ENCODE data around the gene PARP4. TPM values are rescaled to one million over a fixed set of nuclear protein-coding genes. Genes with fewer than 3 reads are reported as not detected.
"Not testable (repeated sequence)": the region's sequence is repeated elsewhere in the genome, so short reads cannot be mapped to it uniquely, and the experiment has no call there.

PARP4 gene
- total RNA-seq, 1 experiment from 2014 or later, result 67.6 TPM

GRCh38 chr13:24452044-24452443 is 60.5 kb downstream of the PARP4 start:
- no peak for DNase-seq (ENCODE audit: low read depth)

DNA sequence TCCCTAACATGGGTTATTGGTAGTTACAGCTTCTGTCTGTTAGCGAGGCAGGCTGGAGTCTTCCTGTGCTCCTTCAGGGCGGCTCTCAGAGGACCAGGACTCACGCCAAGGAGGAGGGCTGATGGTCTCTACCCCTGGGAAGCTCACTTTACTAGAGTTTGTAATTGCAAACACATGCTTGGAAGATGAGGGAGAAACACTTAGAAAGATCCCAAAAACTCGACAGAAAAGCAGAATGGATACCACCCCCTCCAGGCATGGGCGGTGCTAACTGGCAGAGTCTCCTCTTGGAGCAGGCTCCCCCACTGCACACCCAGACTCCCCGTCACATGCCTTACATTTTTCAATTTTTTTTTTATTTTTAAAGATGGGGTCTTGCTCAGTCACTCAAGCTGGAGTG is 62.0 kb downstream of the PARP4 start:
- no peak for DNase-seq (ENCODE audit: low read depth)

GRCh38 chr13:24444851-24445250 is 67.7 kb downstream of the PARP4 start:
- DNase-seq (ENCODE audit: low read depth), result not testable (repeated sequence)

DNA sequence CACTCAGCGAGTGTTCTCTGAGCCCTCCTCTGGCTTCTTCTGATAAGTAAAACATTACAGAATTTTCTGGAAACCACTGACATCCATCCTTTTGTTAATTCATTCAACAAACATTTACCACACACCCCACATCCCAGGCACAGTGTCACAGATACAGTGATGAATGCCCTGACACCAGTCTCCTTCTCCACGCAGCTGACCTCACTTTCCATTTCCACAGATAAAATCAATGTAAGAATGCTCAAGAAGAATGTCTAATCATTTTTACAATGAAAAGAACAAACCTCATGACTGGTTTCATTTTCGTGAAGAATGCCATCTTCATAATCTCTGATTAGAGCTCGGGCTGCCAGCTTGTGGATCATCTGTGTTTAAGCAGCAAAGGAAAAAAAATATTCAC is 69.2 kb downstream of the PARP4 start:
- no peak for DNase-seq (ENCODE audit: low read depth)

- not testable (repeated sequence) for DNase-seq (ENCODE audit: low read depth)
These were observed 86.5 kb downstream of the PARP4 start for GRCh38 chr13:24426045-24426444.

DNA sequence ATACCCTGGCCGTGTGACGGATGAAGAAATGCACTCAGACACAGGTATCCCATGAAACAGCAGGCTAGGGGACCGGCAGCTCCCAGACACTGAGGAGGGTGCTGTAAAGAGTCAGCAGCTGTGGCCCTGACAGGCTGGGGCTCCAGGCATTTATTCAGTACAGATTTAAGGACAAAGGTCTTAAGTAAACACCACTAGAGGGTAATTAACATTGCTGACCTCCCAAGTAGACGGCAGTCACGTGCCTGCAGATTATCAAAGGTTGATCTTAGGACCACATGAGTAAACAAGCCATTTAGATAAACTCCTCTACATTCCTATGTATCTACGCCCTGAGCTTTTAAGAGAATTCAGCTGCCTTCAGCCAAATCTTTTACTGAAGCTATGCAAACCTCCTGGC is 92.9 kb downstream of the PARP4 start:
- peak; percentile 55 for DNase-seq (ENCODE audit: low read depth)

DNA sequence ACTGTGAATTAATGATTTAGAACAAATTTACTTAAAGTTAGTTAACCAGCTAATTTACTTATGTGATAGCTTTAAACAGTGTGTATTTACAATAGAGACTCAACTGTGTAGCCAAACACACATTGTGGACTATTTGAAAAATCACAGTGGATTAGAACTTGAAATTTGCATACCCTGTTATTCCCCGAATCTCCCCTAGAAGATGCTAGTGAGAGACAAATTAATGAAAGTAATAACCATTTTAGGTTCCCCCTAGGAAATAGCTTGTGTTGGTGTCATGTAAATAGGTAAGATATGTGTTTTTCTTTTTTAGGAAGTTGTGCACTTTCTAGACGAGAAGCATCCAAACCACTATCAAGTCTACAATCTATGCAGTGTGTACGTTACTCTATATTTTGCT is 104.7 kb downstream of the PARP4 start:
- no peak for DNase-seq (ENCODE audit: low read depth)

- no peak for DNase-seq (ENCODE audit: low read depth)
These were observed 106.1 kb downstream of the PARP4 start for GRCh38 chr13:24406524-24406923.

- DNase-seq (ENCODE audit: low read depth), result no peak
These were observed 115.8 kb downstream of the PARP4 start for GRCh38 chr13:24396821-24397220.

GRCh38 chr13:24392972-24393371 is 119.6 kb downstream of the PARP4 start:
- no peak for DNase-seq (ENCODE audit: low read depth)

DNA sequence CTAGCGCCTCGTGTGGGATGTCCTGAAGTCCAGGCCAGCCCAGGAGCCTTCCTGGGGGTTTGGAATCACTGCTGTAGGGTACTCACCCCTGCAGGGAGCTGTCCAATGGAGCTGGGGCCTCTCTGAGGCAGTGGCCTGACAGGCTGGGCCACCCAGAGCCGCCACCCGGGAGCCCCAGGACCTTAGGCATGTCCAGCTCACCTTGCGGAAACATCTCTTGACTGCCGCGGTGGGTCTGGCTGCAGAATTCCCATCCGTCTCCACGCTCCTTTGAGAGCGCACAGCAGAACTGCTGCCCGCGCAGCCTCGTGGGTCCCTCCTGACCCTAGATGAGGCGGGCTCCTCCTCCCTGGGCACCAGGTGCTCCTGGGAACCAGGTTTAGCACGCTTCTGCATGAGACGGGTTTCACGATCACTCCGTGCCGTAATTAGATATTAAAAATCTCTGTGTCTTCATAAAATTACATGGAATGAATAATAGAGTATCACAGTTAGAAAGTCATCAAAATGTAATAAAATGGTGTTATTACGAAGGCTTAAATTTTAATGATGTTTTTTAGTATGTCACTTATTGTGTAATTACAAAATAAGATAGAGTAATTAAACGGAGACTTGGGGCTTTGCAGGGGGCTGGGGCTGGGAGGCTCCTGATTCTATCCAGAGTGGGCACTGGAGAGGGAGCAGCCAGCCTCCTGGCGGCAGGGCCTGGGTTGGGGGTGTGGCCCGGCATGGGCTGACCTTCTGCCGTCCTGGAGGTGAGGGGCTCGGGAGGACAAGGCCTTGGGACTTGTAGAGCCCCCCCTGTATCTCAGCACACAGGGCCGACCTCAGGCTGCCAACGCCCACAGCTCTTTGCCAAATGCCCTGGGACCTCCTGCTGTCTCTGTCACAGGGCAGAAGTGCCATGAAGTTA is 120.6 kb downstream of the PARP4 start:
- DNase-seq (ENCODE audit: low read depth), result not testable (repeated sequence)

DNA sequence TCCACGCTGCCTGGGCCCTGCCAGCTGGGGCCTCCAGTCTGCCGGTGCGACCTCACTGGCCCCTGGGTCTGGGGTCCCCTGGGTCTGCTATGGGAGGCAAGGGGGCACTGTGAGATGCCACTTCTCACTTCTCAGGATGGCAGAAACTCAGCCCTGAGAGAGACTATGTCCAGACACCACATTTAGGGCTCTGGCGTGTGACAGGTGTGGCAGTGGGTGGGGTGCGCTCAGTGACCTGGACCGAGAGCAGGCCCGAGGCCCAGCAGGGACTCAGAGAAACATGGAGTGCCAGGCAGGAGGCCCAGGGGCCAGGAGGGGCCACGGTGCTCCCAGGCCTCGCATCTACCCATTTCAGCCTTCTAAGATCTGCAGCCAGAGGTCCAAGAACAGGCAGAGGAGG is 121.8 kb downstream of the PARP4 start:
- not testable (repeated sequence) for DNase-seq (ENCODE audit: low read depth)

DNA sequence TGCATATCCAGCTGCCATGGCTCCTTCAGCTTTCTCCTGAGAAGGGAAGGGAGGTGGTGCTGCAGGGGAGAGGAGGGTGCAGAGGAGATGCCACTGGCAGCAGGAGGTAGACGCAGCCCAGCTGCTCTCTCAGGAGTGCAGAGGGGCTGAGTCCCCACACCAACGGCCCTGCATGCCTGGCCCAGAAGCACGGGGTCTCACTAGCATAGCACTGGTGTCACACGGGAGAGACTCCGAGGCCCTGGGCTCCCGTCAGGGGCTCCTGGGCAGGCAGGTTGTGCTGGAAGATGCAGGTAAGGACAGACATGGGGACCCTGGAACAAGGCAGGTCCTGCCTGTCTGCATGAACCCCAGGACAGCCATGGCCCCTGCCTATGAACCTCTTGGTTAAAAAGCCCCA is 123.1 kb downstream of the PARP4 start:
- no peak for DNase-seq (ENCODE audit: low read depth)

- DNase-seq (ENCODE audit: low read depth), result peak; percentile 3
These were observed 123.8 kb downstream of the PARP4 start for GRCh38 chr13:24388743-24389142.

DNA sequence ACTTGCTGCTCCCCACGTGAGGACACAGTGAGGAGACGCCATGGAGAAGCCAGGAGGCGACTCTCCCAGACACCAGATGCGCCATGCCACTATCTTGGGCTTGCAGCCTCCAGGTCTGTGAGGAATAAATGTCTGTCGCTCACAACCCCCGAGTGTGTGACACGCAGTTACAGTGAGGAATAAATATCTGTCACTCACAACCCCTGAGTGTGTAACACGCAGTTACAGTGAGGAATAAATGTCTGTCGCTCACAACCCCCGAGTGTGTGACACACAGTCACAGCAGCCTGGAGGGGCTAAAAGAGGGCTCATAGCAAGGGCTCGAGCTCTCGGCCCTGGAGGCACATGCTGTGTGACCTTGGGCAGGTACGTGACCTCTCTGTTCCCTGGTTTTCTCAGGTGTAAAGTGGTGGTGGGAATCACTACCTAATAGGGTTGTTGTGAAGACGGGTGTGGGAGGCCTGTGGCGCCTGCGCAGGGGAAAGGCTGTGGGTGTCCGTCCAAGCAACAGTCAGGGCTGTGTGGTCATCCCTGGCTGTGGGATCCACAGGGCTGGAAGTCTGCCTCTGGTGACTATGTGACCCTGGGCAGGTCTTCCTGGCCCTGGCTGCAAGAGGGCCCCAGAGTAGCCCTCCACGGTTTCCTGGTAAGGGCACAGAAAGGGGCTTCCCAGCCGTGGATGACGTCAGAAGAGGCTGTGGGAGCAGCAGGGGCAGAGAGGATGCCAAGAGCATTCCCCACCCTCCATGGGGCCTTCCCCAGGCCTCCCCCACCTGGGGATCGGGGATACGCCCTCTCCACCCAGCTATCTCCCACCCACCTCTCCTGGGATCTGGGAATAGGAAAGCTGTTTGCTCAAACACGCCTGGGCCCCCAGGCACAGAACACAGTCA is 125.5 kb downstream of the PARP4 start:
- DNase-seq (ENCODE audit: low read depth), result no peak

GRCh38 chr13:24385902-24386301 is 126.7 kb downstream of the PARP4 start:
- no peak for DNase-seq (ENCODE audit: low read depth)

DNA sequence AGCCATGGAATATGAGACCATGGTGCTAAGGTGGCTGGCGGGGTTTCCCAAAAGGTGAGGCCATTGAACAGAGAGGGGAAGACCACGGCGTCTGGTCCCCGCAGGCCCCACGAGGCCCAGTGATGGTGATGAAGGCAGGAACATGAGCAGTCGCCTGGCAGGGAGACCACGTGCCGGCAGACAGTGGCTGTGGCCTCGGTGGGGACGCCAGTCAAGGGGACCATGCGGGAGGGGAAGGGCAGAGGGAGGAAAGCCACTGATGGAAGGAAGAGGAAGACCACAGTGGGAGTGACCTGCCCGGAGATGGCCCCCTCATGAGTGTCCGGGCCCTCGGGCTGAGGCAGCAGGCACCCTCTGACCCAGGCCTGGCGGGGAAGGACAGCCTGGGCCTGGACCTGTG is 127.6 kb downstream of the PARP4 start:
- not testable (repeated sequence) for DNase-seq (ENCODE audit: low read depth)

GRCh38 chr13:24384091-24384490 is 128.5 kb downstream of the PARP4 start:
- DNase-seq (ENCODE audit: low read depth), result not testable (repeated sequence)

GRCh38 chr13:24381541-24382265 is 130.9 kb downstream of the PARP4 start:
- peak; percentile 72 for DNase-seq (ENCODE audit: low read depth)

DNA sequence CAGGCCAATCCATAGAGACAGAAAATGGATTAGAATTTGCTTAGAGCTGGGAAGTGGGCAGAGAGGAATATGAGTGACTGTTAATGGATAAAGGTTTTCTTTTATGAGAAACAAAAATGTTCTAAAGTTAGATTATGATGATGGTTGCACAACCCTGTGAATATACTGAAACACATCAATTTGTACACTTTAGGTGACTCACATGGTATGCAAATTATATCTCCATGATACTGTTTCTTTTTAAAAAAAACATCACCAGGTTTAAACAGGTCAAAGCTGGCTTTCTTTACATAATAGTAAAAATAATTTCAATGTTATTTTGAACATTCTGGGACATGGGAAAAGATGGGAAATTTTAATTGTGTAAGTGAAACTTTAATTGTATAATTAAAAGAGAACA is 131.7 kb downstream of the PARP4 start:
- DNase-seq (ENCODE audit: low read depth), result not testable (repeated sequence)

DNA sequence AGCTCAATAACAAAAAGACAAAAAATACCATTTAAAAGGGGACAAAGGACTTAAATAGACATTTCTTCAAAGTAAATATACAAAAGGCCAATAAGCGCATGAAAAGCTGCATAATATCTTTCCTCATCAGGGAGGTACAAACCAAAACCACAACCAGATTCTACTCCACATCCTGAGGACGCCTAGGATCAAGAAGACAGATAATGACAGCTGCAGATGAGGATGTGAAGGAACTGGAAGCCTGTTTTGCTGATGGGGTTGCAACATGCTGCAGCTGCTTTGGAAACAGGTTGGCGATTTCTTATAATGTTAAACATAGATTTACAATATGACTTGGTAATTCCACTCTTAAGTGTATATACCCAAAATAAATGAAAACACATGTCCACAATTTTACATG is 132.4 kb downstream of the PARP4 start:
- DNase-seq (ENCODE audit: low read depth), result not testable (repeated sequence)

GRCh38 chr13:24371273-24371672 is 141.3 kb downstream of the PARP4 start:
- DNase-seq (ENCODE audit: low read depth), result not testable (repeated sequence)

Data from M059J (cell line).